Measurements from ENCODE around the gene GNA14. TPM values are rescaled to one million over a fixed set of nuclear protein-coding genes. Genes with fewer than 3 reads are reported as not detected.

Gene GNA14
- total RNA-seq, 1 experiment from 2014 or later = not detected

- no peaks in the 10 kb centered on the region for H3K9me3 Mint-ChIP-seq (ENCODE audit: unreplicated experiment)
- CTCF ChIA-PET = interaction anchor here (0.5 to 1.4 kb wide), 4 partner anchors 29 to 789 kb away, joined by 3 read pairs; no protein-coding TSS in a partner anchor
- H3K27me3 Mint-ChIP-seq (ENCODE audit: insufficient read depth, unreplicated experiment) = no peaks in the 10 kb centered on the region
- intact Hi-C loops (cut with micrococcal nuclease) = no loop called here
- no TSS peak for BruUV-seq (replicated peaks)
- no peak for DNase-seq (ENCODE audit: unreplicated experiment)
- POLR2A ChIA-PET = no interaction called here
- no peak overlapping the region for H3K4me3 Mint-ChIP-seq (ENCODE audit: unreplicated experiment)
- H3K27ac Mint-ChIP-seq (ENCODE audit: low read depth, unreplicated experiment) = no peak overlapping the region
- TF ChIP-seq CTCF (IDR thresholded peaks at IDR 0.05; ENCODE audit: unreplicated experiment) = no peak
- peaks cover 5% of the 10 kb centered on the region for H3K4me1 Mint-ChIP-seq (ENCODE audit: insufficient read depth, unreplicated experiment)
- no peaks in the 10 kb centered on the region for H3K36me3 Mint-ChIP-seq (ENCODE audit: insufficient read depth, unreplicated experiment)
Measured at GRCh38 chr9:77426712-77427111, 221.4 kb downstream of the GNA14 start.

- no peaks in the 10 kb centered on the region for H3K36me3 Mint-ChIP-seq (ENCODE audit: insufficient read depth, unreplicated experiment)
- H3K27me3 Mint-ChIP-seq (ENCODE audit: insufficient read depth, unreplicated experiment) = no peaks in the 10 kb centered on the region
- BruUV-seq (replicated peaks) = no TSS peak
- H3K4me3 Mint-ChIP-seq (ENCODE audit: unreplicated experiment) = no peak overlapping the region
- no peak for DNase-seq (ENCODE audit: unreplicated experiment)
- intact Hi-C loops (cut with micrococcal nuclease) = no loop called here
- peaks cover 5% of the 10 kb centered on the region for H3K4me1 Mint-ChIP-seq (ENCODE audit: insufficient read depth, unreplicated experiment)
- TF ChIP-seq CTCF (IDR thresholded peaks at IDR 0.05; ENCODE audit: unreplicated experiment) = no peak
- ChIA-PET POLR2A (no interaction called here), CTCF (interaction anchor here (0.6 to 1.7 kb wide), 4 partner anchors 9 to 340 kb away, joined by 3 to 14 read pairs (median 6); no protein-coding TSS in a partner anchor)
- H3K9me3 Mint-ChIP-seq (ENCODE audit: unreplicated experiment) = no peaks in the 10 kb centered on the region
- H3K27ac Mint-ChIP-seq (ENCODE audit: low read depth, unreplicated experiment) = no peak overlapping the region
Measured at GRCh38 chr9:77424993-77425392, 223.1 kb downstream of the GNA14 start.

GRCh38 chr9:77423841-77424240 lies 224.3 kb downstream of the GNA14 start:
- intact Hi-C loops (cut with micrococcal nuclease) = no loop called here
- Mint-ChIP-seq H3K27ac (ENCODE audit: low read depth, unreplicated experiment) (no peak overlapping the region), H3K9me3 (ENCODE audit: unreplicated experiment) (no peaks in the 10 kb centered on the region), H3K27me3 (ENCODE audit: insufficient read depth, unreplicated experiment) (no peaks in the 10 kb centered on the region), H3K4me1 (ENCODE audit: insufficient read depth, unreplicated experiment) (peaks cover 5% of the 10 kb centered on the region), H3K4me3 (ENCODE audit: unreplicated experiment) (no peak overlapping the region), H3K36me3 (ENCODE audit: insufficient read depth, unreplicated experiment) (no peaks in the 10 kb centered on the region)
- ChIA-PET POLR2A (no interaction called here), CTCF (interaction anchor here (0.8 to 2.5 kb wide), 3 partner anchors 9 to 34 kb away, joined by 3 to 16 read pairs (median 5); no protein-coding TSS in a partner anchor)
- DNase-seq (ENCODE audit: unreplicated experiment) = no peak
- no TSS peak for BruUV-seq (replicated peaks)
- TF ChIP-seq CTCF (IDR thresholded peaks at IDR 0.05; ENCODE audit: unreplicated experiment) = no peak

GRCh38 chr9:77422969-77423368 lies 225.2 kb downstream of the GNA14 start:
- DNase-seq (ENCODE audit: unreplicated experiment) = no peak
- Mint-ChIP-seq H3K4me1 (ENCODE audit: insufficient read depth, unreplicated experiment) (peaks cover 13% of the 10 kb centered on the region), H3K27me3 (ENCODE audit: insufficient read depth, unreplicated experiment) (no peaks in the 10 kb centered on the region), H3K9me3 (ENCODE audit: unreplicated experiment) (no peaks in the 10 kb centered on the region), H3K36me3 (ENCODE audit: insufficient read depth, unreplicated experiment) (no peaks in the 10 kb centered on the region), H3K4me3 (ENCODE audit: unreplicated experiment) (no peak overlapping the region), H3K27ac (ENCODE audit: low read depth, unreplicated experiment) (no peak overlapping the region)
- no TSS peak for BruUV-seq (replicated peaks)
- ChIA-PET CTCF (interaction anchor here (0.8 to 2.5 kb wide), 5 partner anchors 10 to 131 kb away, joined by 3 to 16 read pairs (median 3); no protein-coding TSS in a partner anchor), POLR2A (interaction anchor here (0.6 kb wide), 1 partner anchor 576 kb away, joined by 3 read pairs; no protein-coding TSS in a partner anchor)
- intact Hi-C loops (cut with micrococcal nuclease) = no loop called here
- TF ChIP-seq CTCF (IDR thresholded peaks at IDR 0.05; ENCODE audit: unreplicated experiment) = no peak

All from MCF 10A (cell line).